Activated CD4-positive, CD25-positive, alpha-beta regulatory T cell treated with anti-CD3 and anti-CD28 coated beads, Interleukin-2, amount 50 U/mL, for 72 hours (primary cell): ENCODE results near the gene KAT6B.

Experiments
- DNase-seq: peaks from one replicate; pipeline ENCODE4 v3.0.0; 2021

The KAT6B gene

GRCh38 chr10:74994854-74995253 is 168.5 kb downstream of the KAT6B start:
- DNase-seq = no peak

GRCh38 chr10:74995806-74996205 is 169.4 kb downstream of the KAT6B start:
- no peak for DNase-seq

DNA sequence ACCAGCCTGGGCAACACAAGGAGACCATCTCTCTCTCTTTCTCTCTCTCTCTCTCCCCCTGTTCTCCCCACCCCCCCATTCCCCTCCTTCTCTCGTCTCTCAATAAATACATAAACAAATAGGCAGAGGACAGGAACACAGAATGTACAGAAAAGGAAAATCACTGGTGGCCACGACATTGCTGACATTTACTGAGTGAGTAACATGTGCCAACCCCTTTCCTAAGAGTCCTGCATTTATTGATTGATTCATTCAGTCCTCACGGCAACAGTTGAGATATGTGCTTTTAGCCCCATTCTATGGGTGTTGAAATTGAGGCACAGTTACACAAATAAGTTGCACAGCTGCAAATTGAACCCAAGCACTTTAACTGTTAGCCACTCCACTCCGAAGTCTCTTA is 170.8 kb downstream of the KAT6B start:
- DNase-seq = no peak

- no peak for DNase-seq
Observed at GRCh38 chr10:75000748-75001321, 174.4 kb downstream of the KAT6B start.

- DNase-seq = no peak
Observed at GRCh38 chr10:75001715-75002350, 175.4 kb downstream of the KAT6B start.

GRCh38 chr10:75002351-75002725 is 175.9 kb downstream of the KAT6B start:
- no peak for DNase-seq

DNA sequence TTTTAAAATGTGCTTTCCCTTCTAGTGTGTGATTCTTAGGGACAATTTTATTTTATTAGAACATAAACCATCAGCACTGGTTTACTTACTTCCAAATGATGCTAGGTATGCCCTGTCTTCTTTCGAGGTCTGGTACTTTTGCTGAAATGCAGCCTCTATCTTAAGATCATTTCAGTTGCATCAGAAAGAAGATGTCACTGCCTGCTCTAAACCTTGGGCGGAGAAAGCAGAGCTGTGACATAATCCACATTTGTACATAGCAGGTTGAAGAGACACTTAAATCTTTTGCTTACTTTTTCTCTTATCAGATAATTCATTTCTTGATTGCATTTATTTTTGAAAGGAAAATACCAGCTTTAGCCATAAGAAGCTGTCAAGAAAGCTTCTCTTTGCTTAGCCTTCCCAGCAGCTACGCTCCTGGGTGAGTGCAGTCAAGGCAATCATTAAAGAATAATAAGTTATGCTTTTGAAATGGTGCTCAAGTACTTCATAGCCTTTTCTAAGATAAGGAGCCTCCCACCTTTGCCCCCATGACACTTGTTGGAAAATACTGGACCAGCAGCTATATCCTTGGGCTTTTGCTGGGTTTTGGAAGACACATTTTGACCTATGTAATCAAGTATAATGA is 176.7 kb downstream of the KAT6B start:
- DNase-seq = no peak

DNA sequence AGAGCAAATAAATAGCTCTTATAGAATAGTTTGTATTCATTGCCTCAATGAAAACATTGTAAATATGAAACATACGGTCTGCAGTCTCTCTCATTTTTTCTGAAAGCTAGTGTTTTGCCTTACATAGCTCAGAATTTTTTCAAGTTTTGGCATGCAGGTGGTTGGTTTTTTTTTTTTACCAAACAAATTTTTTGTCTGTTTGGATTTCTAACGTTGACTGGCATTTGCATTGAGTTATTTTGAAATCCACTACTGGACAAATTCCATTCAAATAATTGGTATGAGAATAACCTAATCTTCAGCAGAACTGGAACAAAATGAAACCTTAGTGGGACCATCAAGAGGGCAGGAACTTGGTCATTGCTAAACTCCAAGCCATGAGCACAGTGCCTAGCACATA is 177.5 kb downstream of the KAT6B start:
- no peak for DNase-seq

GRCh38 chr10:75007646-75008045 is 181.2 kb downstream of the KAT6B start:
- DNase-seq = no peak

DNA sequence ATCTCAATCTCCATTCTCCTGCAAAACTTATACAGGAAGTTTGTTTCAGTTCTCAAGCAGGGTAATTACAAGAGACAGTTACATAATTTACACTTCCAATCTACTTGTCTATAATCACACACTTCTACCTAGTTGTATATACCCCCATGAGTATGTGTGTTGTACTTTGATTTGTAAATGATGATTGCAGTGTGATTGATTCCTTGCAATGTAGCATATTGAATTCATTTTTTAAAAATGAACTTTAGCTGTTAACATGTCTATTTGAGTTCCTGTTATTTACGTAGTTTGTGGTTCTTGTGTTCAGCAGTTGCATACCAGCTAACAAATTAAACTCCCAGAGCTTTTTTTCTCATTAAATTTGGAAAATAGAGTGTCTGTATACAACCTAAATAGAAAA is 182.6 kb downstream of the KAT6B start:
- DNase-seq = no peak

- no peak for DNase-seq
Observed at GRCh38 chr10:75009426-75009825, 183.0 kb downstream of the KAT6B start.

GRCh38 chr10:75010373-75010772 is 184.0 kb downstream of the KAT6B start:
- DNase-seq = no peak

DNA sequence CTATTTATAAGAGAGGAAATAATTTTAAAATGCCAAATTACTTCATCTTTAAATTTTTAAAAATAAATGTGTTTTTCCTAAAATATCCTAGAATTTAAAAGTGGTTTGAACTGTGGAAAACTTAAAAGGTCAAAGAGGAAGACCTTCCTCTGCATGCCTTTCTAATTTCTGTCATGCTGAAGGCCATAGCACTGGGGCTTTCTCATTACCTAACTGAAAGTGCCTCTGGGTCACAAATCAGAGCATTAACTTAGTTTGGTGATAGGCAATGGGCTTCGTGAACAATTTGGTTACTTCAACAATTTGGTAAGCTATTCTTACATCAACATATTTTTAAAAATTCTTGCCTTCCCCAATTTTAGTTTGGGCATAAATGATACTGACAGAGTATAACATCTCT is 184.8 kb downstream of the KAT6B start:
- no peak for DNase-seq

DNA sequence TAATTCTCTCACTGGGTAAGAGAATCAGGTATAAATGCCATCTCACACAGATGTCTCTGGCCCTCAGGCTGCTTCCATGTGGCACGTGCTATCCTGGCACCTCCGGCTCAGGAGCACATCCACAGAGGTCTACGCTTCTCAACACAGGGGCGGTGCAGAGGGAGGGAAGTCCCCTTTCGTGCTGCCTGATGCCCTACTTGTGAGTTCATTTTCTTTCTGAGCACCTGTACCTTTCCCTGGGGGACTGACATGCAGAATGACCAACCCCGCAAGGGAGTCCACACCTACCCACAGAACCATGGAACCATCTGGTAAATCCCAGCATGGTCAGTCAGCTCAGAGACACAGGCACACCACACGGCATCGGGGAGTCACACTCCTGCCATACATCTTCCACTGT is 186.1 kb downstream of the KAT6B start:
- no peak for DNase-seq

DNA sequence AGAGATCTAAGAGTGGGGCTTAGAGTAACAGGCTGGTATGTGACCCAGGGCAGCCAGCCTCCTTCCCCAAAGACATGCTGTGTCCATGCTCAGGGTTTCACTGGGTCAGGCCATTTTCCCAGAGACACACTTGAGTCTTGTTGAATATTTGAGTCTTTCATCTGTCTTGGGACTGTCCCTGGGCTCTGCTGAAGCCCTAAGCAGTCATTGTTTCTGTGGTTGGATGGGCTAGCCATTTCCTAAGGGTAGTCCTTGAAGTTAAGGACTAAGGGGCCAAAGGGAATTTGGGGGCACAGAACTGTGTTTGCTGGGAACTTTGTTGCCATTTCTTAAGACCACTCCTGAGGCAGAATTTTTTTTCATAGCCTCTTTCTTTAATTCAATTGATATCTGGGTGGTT is 186.6 kb downstream of the KAT6B start:
- no peak for DNase-seq

DNA sequence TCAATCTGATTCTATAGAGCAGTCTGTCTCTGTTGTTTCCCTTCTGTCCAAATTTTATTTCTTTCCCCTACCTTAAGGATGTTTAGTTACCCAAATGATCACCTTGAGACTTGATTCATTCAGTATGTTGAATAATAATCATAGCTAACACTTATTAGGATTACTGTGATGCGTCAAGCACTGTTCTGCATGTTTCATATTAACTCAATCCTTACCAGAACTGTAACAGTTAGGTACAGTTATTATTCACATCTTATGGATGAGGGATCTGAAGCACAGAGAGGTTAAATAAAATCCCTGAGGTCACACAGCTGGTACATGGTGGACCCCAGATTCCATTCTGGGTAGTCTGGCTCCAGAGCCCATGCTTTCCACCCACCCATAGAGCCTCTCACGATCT is 187.1 kb downstream of the KAT6B start:
- DNase-seq = no peak

GRCh38 chr10:75014516-75015230 is 188.3 kb downstream of the KAT6B start:
- DNase-seq = no peak

- no peak for DNase-seq
Observed at GRCh38 chr10:75015442-75015841, 189.0 kb downstream of the KAT6B start.

- no peak for DNase-seq
Observed at GRCh38 chr10:75016325-75016724, 189.9 kb downstream of the KAT6B start.

DNA sequence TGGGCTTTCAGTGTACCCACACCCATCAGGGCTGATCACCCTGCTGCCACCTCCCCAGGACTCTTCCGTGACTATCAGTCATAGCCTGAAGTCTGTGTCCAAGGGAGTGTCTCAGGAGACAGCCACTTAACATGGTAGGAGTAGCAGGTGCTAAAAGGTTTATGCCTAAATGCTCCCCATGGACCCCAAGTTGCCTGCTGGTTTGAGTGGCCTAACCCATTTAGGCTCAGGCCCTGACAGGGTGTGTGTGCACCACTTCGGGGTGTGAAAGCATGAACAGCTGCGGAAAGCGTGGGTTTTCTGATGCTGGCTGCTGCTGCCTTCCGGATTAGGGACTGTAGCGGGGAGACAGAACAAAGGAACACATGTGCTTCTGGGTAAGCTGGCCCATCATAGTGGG is 191.9 kb downstream of the KAT6B start:
- no peak for DNase-seq

DNA sequence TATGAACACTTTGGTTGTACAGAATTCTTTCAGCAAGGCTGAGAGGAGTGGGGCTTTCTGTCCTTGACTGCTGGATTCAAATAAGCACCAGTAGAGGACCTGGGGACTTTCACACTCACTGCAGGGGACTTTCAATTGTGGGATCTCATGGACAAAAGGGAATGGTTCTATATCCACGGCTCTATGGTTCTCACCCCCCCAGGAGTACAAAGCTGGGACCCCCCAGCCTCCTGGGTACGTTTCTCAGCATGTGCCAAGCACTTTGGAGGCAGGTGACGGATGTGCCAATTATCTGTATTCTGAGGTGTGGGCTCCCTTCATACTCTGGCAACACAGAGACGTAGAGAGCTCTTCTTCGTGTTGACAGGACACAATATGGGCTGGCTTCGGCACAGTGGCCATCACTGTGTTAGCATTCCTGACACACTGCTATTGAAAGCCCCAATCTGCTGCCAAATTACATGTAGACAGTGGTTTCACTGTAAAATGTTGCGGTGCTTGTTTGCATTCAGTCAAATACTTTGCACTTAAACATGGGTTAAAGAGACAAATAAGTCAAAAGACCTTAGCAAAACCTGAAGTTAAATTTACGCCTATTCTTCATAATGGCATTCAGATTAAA is 192.4 kb downstream of the KAT6B start:
- no peak for DNase-seq

GRCh38 chr10:75019370-75019769 is 193.0 kb downstream of the KAT6B start:
- DNase-seq = no peak

DNA sequence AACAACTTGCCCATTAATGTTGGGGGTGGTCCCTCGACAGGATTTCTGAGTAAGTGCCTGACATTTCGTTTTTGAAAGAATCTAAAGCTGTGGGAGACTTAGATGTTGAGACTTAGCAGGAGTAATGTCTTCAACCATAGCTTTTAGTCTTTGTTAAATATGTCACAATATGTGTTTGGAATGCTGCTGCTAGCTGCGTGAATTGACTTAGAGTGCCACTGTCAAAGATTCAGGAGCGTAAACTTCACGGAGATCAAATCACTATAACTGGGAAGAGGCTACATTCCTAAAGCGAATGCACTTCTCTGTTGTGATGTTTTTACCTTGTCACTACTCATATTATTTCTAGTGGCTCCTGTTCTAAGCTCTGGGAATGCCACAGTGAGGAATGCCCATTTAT is 193.8 kb downstream of the KAT6B start:
- DNase-seq = no peak
